Endometrial microvascular endothelial cells (primary cell): ENCODE measurements around the gene MARCHF3. TPM values are rescaled to one million over a fixed set of nuclear protein-coding genes. Genes with fewer than 3 reads are reported as not detected.

Experiments
- in situ Hi-C: cut with HindIII; loops from 2 replicates; pipeline ENCODE4 v1.10.0; 2017; ENCODE audit warnings: low sequenced_read_pairs, low pct_unique_long_range_greater_than_20kb; ENCODE audit errors: inconsistent ontology term
- total RNA-seq: library from RNA; depleted of rRNA; stranded (reverse); fragments of >200 nt; gene quantifications from one replicate; pipeline ENCODE4 v1.2.3, GENCODE V29; 2015; ENCODE audit errors: inconsistent ontology term

Gene MARCHF3
- total RNA-seq, 1 donor from 2014 or later, result 26.5 TPM

DNA sequence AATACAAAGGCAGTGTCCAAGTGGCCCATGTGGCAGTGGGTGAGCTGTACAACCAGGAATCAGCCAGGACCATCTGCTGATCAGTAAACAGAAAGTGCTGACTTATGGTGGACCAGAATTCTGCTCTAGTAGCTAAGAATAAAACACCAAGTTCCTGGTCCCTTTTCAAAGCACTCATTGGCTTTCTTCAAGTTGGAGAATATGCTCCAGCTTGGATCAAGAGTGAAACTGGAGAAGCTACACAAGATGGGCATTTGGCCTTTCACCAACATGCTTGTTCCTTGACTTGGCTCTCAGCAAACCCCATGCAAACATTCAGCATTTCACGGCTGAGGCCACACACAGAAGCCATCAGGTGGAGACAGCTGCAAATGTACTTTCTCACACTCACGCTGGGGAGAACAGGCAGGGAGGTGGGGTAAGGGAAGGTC, 32.1 kb downstream of the MARCHF3 start:
- in situ Hi-C loops, result no loop called here

DNA sequence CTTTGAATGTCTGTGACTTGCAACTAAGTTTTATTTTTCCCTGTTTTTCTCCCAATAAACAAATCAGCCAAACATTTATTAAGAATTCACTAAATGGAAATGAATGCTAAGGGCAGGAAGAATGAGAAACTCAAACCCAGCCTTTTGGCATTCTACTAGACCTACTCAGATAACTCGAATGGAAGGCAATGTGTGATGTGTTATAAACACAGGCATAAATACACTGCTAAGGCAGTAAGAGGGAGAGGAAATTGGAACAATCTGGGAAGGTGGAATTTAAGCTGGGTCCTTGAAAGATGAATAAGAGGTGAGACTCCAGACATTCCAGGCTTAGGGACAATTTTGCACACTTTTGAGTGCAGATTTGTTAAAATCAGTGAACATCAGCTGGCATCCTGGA, 34.7 kb downstream of the MARCHF3 start:
- in situ Hi-C loops, result no loop called here

DNA sequence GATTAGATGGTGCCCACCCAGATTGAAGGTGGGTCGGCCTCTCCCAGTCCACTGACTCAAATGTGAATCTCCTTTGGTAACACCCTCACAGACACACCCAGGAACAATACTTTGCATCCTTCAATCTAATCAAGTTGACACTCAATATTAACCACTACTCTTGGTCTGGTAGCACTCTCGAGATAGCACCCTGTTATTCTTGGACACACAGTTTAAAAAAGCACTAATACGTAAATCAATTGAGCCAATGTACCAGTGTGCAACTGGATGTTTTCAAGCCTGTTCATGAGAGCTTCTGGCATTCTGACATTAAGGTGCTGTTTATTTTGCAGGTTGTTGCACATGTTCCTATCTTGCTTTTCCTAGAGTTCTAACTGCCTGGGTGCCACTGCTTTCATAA, 35.3 kb downstream of the MARCHF3 start:
- in situ Hi-C loops, result no loop called here

DNA sequence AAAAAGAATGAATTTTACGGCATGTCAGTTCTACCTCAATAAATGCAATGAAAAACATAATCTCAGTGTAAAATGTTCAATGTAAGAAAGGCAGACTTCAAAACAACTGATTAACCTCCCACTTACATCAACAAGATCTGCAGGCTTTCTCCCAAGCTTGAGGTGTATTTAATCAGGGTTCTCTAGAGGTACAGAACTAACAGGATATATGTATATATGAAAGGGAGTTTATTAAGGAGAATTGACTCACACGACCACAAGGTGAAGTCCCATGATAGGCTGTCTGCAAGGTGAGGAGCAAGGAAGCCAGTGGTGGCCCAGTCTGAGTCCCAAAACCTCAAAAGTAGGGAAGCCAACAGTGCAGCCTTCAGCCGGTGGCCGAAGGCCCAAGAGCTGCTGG, 35.9 kb downstream of the MARCHF3 start:
- in situ Hi-C loops, result no loop called here

DNA sequence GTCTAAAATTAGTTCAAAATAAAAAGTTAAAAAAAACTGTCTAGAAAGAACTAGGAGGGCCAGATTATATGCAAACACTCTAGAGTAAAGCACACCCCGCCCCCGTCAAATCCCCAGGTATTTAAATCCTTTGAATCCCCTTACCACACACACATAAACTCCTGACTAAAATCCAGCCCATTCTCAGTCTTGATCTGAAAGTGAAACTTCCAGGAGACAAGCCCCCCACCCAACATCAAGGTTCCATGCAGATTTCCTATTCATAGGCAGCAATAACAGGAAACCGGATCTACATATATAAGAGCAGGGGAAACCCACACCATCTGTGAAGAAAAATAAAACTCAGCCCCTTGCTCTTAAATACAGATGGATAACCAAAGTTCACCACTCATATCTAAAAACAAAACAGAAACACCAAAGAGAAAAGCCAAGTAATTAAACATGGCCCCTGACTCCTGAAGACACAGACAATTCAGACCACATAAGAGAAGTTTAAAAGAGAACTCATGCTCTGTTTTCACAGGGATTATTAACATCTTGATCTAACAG, 42.3 kb downstream of the MARCHF3 start:
- in situ Hi-C loops, result no loop called here

DNA sequence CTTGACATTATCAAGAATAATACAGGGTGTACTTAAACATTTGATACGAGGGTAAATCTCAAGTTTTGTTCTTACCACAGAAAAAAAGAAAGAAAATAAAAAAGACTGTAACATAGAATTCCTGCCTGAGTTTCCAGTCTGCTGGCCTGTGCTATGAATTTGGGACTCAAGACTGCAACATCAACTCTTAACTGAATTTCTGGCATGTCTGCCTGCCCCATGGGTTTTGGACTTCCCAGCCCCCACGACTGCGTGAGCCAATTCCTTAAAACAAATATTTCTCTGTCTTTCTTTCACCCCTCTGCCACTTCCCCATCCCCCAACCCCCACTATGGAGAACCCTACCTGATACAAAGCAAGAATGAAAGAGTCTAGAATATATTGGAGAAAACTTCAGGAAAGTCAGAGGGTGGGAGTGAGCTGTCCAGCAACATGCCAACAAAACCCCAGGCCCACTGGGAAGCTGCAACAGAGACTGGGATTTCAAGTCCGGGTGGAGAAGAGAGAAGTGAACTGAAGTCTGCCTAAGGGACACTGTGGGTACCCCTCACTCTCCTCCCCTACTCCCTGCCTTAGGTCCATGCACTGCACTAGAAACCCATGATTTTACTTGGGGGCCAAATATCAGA, 43.0 kb downstream of the MARCHF3 start:
- in situ Hi-C loops, result no loop called here

DNA sequence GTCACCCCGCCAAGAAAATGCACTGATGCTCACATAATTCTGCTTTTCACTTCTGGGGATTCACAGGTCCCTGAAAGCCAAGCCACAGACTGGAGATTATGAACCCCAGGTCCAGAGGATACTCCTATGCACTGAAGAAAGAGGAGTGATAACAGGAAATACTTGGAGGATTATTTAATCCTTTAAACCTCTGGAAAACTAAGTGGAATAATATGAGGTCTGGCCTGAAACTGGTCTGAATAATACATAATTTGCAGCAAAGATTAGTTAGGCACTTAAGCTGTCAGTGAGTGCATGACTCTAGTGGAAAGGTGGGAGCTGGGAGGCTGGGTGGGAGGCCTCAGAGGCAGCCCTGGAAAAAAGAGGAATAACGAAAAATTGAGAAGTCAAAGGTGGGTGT, 45.7 kb downstream of the MARCHF3 start:
- in situ Hi-C loops, result no loop called here

DNA sequence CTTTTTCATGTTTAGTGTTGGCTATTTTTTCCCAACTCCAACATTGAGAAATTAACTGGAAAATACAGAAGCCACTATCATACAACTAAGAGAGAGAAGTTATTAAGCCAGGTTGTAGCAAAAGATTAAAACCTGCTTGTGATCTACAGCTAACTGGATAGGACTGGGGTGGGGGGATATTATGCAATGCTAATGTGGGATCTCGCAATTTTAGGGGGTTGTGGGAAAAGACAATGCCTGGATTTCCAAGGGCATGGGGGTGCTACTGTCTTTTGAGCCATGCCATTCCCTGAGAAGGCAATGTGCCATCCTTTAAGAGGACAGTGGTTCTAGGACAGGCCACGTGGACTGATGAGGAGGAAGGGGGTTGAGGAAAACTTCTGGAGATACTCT, 46.5 kb downstream of the MARCHF3 start:
- in situ Hi-C loops, result no loop called here

DNA sequence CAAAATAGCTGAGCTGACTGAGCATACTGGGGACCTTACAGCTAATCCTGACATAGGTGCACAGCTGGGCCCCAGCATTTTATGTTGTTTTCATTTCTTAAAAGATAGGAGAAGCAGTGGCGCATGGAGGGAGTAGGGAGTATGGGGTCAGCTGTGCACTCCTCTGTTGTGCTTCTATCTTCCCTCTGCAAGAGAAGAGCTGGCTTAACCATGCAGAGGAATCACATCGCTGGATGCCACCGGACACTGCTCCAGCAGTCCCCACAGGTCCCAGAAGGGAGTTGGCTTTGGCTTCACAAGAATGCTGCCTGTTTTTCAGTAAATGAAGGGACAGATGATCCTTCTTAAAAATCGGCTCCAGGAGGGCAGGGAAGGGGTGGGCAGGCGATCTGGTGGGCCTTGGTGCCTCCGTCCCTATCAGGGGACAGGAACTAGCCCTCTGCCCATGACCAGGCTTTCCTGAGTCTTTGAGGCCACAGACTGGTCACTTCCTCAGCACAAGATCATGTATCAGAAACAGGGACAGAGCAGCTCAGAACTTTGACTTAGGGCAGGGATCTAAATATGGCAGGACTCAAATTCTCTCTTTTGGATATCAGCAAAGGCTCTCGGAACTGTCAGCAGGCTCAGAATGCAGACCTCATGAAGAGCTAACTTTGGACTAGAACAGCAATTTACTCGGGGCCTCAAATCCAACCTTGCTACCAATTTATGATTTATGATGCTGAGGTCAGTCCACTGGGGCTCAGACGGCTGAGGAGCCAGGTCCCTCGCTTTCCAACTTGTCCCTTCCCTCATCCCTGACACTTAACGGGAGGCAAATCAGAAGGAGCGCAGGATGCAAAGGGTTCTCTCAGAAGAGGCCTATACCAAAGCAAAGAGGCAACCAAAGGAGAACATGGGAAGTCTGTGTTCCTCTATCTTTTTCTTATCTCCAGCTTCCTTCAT, 47.2 kb downstream of the MARCHF3 start:
- in situ Hi-C loops, result no loop called here

DNA sequence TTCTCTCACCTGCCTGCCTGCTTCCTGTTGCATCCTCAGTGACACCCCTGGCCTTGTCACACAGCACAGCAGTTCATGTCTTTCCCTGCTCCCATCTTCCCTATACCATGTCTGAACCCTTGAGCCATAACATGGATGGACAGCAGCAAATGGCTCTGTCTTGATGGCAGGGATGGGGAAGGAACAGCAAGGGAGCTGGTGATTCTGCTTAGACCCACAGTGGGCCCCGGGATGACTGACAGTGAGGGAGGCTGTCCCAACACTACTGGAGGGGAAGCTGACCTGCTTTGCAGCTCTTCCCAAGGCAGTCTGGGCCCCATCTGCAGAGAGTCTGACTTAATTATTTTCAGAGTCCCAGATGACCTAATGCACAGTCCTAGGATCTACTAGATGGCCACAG, 48.2 kb downstream of the MARCHF3 start:
- in situ Hi-C loops, result no loop called here

DNA sequence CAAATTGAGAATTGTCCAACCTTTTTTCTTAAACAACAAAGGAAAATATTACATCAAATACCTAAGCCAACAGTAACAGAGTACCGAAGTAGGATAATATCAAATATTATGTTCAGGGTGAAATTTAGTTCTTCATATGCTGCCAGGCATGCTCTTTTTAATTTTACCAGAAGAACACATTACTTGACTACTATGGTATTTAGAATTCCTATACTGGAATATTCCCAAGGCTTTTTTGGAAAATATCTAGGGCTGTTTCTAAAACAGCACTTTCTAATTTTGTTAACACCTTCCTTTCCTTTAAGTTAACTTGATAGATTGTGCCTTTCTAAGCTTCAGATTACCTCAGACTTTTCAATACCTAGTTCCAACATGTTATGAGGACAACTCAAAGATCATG, 48.7 kb downstream of the MARCHF3 start:
- in situ Hi-C loops, result no loop called here

DNA sequence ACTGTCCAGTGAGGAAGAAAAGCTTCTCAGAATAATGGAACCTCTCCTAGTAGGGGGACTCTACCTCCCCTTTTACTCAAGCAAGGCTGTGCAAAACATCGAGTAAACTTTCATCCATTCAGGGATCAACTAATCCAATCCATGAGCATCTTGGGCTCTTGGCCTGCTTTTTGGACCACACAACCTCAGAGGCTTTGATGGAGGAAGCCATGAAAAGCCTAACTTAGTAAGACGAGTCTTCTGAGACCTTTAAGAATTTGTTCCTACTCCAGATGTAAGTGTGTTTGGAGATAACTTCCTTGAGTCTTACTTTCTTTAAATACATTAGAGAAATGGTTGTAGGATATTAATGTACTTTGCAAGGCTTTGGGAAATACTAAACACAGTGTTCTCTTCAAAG, 49.1 kb downstream of the MARCHF3 start:
- in situ Hi-C loops, result no loop called here

DNA sequence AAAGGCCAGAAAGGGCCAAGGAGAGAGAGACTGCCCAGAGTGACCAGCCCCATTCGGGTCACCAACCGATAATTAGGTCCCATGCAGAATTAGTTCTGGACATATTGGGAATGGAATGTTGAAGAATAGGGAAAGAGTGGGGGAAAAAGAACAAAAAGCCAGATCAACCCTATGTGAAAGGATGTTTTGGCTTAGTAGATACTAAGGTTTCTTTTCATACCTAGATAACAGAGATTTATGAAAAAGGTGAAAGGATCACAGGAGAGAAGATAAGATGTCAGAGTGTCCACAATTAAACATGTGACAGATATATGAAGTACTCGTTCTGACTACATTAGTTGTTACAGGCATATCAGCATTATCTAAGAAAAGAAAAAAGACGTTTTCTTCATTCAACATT, 52.1 kb downstream of the MARCHF3 start:
- in situ Hi-C loops, result no loop called here

DNA sequence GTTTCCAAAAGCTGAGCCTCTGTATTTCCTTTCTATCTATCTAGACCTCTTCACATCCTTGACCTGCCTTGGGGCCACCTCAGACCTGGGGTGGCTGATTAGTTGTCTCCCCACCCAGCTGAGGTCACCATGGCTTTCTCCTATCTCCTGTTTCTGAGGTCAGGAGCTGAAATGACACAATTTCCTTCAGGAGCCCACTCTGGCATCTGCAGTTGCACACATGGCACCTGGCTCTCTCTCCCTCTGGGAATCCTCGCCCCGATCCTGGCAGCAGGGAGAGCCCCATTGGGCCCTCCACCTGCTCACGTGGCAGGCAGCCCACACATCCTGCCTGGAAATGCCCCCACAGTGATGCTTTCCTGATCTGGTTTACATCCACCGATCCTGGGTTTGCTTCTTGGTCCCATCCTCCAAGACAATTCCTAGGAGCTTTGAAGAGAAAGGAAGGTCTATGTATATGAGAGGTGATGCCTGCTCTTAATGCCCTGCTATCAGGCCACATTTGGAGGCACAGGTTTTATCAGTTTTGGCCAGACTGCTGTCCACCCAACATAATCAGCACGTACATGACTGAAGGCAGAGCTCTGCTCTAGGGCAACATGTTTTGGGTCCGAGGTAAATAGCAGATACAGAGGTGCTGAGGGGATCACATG, 53.7 kb downstream of the MARCHF3 start:
- in situ Hi-C loops, result no loop called here

DNA sequence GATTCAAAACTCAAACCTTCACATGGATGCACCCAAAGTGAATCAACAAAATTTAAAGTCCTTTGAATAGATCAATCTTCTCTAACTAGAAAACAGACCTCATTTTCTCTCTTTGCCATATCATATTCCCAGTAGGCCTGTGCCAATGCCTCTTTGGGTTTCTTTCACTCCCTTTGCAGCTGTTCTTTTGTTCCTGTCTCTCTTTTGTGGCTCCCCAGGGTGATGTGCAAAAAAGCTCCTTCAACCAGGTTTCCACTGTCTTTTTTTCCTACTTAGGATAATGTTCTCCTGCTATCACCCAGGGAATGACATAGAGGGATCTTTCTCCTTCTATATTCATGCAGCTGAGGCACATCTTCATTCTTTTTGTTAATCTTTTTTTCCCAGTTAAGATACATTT, 54.6 kb downstream of the MARCHF3 start:
- in situ Hi-C loops, result no loop called here

DNA sequence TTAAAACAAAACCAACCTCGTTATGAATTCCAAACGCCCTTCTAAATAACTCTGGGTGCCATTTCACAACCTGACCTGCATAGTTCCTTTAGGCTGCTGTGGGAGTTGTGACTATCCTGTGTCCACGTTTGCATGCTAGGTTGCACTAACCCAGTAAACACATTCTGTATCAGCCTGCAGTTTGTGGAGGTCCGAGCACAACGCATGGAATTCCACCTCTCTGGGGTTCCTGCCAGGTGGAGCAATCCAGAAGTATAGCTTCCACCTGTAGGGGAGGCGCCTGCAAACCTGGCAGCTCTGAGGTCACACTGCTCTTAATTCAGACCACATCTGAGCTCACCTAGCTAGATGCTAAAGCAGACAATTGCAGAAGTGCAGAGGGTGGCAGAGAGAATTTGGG, 57.2 kb downstream of the MARCHF3 start:
- in situ Hi-C loops, result no loop called here

DNA sequence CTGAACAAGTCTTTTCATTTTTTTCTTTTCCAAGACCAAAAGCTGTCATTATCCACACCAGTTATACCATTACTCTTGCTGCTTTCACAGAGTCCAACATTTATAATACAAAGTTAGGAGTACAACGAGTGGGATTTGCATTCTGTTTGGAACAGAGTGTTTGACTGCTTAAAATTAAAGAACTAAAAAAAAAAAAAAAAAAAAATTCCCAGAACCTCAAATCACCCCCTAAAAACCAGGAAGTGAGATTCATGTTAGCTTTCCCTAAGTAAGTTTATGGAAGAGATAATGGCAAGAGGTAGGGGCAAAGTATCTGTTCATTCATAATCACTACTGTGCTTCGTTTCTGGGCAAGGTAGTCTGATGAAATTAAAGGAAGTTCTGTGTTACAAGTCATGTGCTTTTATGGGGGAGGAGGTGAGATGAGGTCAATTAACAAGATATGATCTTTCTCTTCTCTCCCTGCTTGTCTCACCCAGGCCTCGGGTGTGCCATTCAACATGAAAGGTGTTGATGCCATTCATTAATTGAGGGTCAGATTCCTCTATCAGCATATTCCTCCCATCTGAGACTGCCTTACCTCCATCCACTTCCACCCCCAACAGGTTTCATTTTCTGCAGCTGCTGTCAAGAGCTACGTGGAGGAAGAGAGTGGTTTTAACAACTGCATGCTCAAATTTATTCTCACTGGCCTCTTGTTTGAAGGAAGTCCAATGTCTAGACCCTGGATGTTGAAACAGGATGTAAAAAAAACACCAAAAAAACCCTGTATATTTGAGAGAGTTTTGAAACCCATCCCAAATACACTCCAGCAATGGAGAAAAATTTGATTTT, 58.1 kb downstream of the MARCHF3 start:
- in situ Hi-C loops, result no loop called here

DNA sequence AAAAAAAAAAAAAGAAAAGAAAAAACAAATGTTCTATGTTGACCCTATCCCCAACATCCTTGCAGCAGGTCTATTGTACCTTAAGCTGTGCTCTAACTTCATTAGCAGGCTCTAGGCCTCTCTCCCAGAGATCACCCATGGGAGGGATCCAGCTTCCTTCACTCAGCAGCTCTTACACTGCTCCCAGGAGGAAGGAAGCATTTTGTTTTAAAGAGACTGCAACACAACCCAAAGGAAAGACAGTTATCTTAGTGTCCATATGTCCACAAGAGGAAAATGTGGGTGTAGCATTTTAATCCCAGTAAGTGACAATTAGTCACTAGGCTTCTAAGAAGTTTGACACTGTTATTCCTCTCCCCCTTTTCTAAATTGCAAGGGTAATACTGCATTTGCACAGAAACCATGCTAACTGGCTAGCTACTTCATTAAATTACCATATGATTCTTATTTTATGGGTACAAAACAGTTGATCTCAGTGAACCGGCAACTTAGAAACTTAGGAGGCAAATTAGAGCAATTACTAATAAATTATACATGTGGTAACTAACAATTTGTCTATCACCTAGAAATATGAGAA, 58.8 kb downstream of the MARCHF3 start:
- in situ Hi-C loops, result no loop called here
